Endothelial cell (in vitro differentiated cells): ENCODE results near the gene LIFR. TPM values are rescaled to one million over a fixed set of nuclear protein-coding genes. Genes with fewer than 3 reads are reported as not detected.

Experiments used
- DNase-seq: peaks from one replicate; pipeline ENCODE4 v3.0.0; 2021; ENCODE audit warnings: low spot score
- H3K27ac Mint-ChIP-seq: one replicate; pipeline ENCODE4 v1.8.0; 2021; ENCODE audit warnings: mixed read lengths, inconsistent platforms; ENCODE audit not compliant: unreplicated experiment
- H3K27me3 Mint-ChIP-seq: one replicate; pipeline ENCODE4 v1.8.0; 2021; ENCODE audit warnings: mild to moderate bottlenecking, moderate library complexity, mixed read lengths, inconsistent platforms; ENCODE audit not compliant: unreplicated experiment
- H3K36me3 Mint-ChIP-seq: one replicate; pipeline ENCODE4 v1.8.0; 2021; ENCODE audit warnings: mild to moderate bottlenecking, low read depth, mixed read lengths, inconsistent platforms; ENCODE audit not compliant: unreplicated experiment
- H3K4me1 Mint-ChIP-seq: one replicate; pipeline ENCODE4 v1.8.0; 2021; ENCODE audit warnings: mild to moderate bottlenecking, mixed read lengths, inconsistent platforms; ENCODE audit not compliant: unreplicated experiment
- H3K4me3 Mint-ChIP-seq: one replicate; pipeline ENCODE4 v1.8.0; 2021; ENCODE audit warnings: mild to moderate bottlenecking, mixed read lengths, inconsistent platforms; ENCODE audit not compliant: unreplicated experiment
- H3K9me3 Mint-ChIP-seq: one replicate; pipeline ENCODE4 v1.8.0; 2021; ENCODE audit warnings: mixed read lengths, inconsistent platforms; ENCODE audit not compliant: unreplicated experiment
- CTCF ChIP-seq: fragments of 200-600 bp; sonication (generic); IDR thresholded peaks from one replicate; pipeline ENCODE4 v1.5.0; 2021; ENCODE audit warnings: antibody characterized with exemption; ENCODE audit not compliant: unreplicated experiment
- microRNA-seq: library from miRNA; unstranded; fragments of <30 nt; microRNA quantifications from one replicate; pipeline ENCODE4, GENCODE V29; 2020; ENCODE audit not compliant: unreplicated experiment
- total RNA-seq: library from RNA; stranded (reverse); fragmentation: NEBNext Ultra II Directional; extraction: Animal tissue kit (Norgen Biotek cat#: 25700); gene quantifications from one replicate; pipeline ENCODE4 v1.2.1, GENCODE V29; 2021; ENCODE audit not compliant: unreplicated experiment

LIFR gene
- total RNA-seq, 1 donor from 2014 or later: 96.0 TPM

GRCh38 chr5:38433160-38433861 lies 123.1 kb downstream of the LIFR start:
- peaks cover 11% of the 10 kb centered on the region for H3K36me3 Mint-ChIP-seq
- DNase-seq: no peak
- no peak for TF ChIP-seq CTCF
- peaks cover 16% of the 10 kb centered on the region for H3K4me1 Mint-ChIP-seq
- no peak overlapping the region for H3K27ac Mint-ChIP-seq
- H3K9me3 Mint-ChIP-seq: no peaks in the 10 kb centered on the region
- no peak overlapping the region for H3K4me3 Mint-ChIP-seq
- H3K27me3 Mint-ChIP-seq: peaks cover 5% of the 10 kb centered on the region

GRCh38 chr5:38431242-38431853 lies 125.1 kb downstream of the LIFR start:
- no peak for DNase-seq
- no peaks in the 10 kb centered on the region for H3K9me3 Mint-ChIP-seq
- peaks cover 11% of the 10 kb centered on the region for H3K36me3 Mint-ChIP-seq
- H3K4me3 Mint-ChIP-seq: no peak overlapping the region
- no peak overlapping the region for H3K27ac Mint-ChIP-seq
- peaks cover 2% of the 10 kb centered on the region for H3K27me3 Mint-ChIP-seq
- peaks cover 20% of the 10 kb centered on the region for H3K4me1 Mint-ChIP-seq
- TF ChIP-seq CTCF: no peak

GRCh38 chr5:38426986-38427950 lies 129.2 kb downstream of the LIFR start:
- Mint-ChIP-seq H3K27me3 (no peaks in the 10 kb centered on the region), H3K36me3 (peaks cover 4% of the 10 kb centered on the region), H3K4me3 (no peak overlapping the region), H3K9me3 (no peaks in the 10 kb centered on the region), H3K4me1 (peaks cover 9% of the 10 kb centered on the region), H3K27ac (no peak overlapping the region)
- TF ChIP-seq CTCF: no peak
- no peak for DNase-seq

GRCh38 chr5:38426490-38426889 lies 130.0 kb downstream of the LIFR start:
- DNase-seq: no peak
- Mint-ChIP-seq H3K4me3 (no peak overlapping the region), H3K27me3 (no peaks in the 10 kb centered on the region), H3K9me3 (no peaks in the 10 kb centered on the region), H3K36me3 (peaks cover 4% of the 10 kb centered on the region), H3K4me1 (peaks cover 11% of the 10 kb centered on the region), H3K27ac (no peak overlapping the region)
- no peak for TF ChIP-seq CTCF

Small RNA genes within 50 kb of the gene (microRNA-seq; reads per million reads assigned to microRNA genes)
- gene MIR3650: not detected
